AG04450 (cell line): ENCODE data around the gene TRPV3. TPM values are rescaled to one million over a fixed set of nuclear protein-coding genes. Genes with fewer than 3 reads are reported as not detected.

Experiments
- CTCF ChIA-PET: fragments of 300-600, 350-600 bp; formaldehyde crosslinking; extraction: SDS; loops from one replicate; lab custom pipeline; 2022; ENCODE audit warnings: antibody characterized with exemption, inconsistent platforms; lab: Charles Lee
- POLR2A ChIA-PET: fragments of 350-600 bp; formaldehyde crosslinking; extraction: SDS; loops from one replicate; lab custom pipeline; 2021; ENCODE audit warnings: antibody characterized with exemption, inconsistent platforms; lab: Yijun Ruan, JAX
- DNase-seq: peaks from one replicate; pipeline ENCODE4 v3.0.0-alpha.2; 2011; ENCODE audit warnings: low read depth, low spot score
- H3K27ac ChIP-seq: one replicate; pipeline ENCODE4 v1.5.1; 2012; ENCODE audit warnings: low read depth, low read length, control low read depth
- H3K27me3 ChIP-seq: one replicate; pipeline ENCODE4 v1.6.0; 2012; ENCODE audit warnings: low read length; ENCODE audit not compliant: control insufficient read depth, insufficient read depth
- H3K4me3 ChIP-seq: 2 replicates; pipeline ENCODE4 v1.5.1; 2011; ENCODE audit warnings: mild to moderate bottlenecking, low read depth, low read length, control low read depth
- H3K9me3 ChIP-seq: 2 replicates; pipeline ENCODE4 v1.5.1; 2012; ENCODE audit warnings: low read length; ENCODE audit not compliant: control insufficient read depth, insufficient read depth
- CTCF ChIP-seq: IDR thresholded peaks from 2 replicates; pipeline ENCODE4 v1.5.1; 2011; ENCODE audit warnings: low read depth, low read length, control low read depth, inconsistent platforms
- polyA plus RNA-seq: library from polyadenylated mRNA; depleted of rRNA; stranded (reverse); fragments of >200 nt; gene quantifications from 2 replicates; pipeline ENCODE4 v1.2.3, GENCODE V29; 2011

The TRPV3 gene
- polyA plus RNA-seq, 1 experiment = 0.24 TPM

- CTCF ChIA-PET = no interaction called here
- POLR2A ChIA-PET = no interaction called here
- peak; percentile 48 for DNase-seq
- no peak overlapping the region for H3K4me3 ChIP-seq
- no peaks in the 10 kb centered on the region; the same call in 1 of the 2 replicates for H3K9me3 ChIP-seq
- peak overlapping the region; percentile 31 for H3K27ac ChIP-seq
- no peaks in the 10 kb centered on the region for H3K27me3 ChIP-seq
- no peak for TF ChIP-seq CTCF
These were observed 36.6 kb upstream of the TRPV3 start for GRCh38 chr17:3594051-3594800.

- no peak overlapping the region for H3K27ac ChIP-seq
- CTCF ChIA-PET = no interaction called here
- no peaks in the 10 kb centered on the region for H3K27me3 ChIP-seq
- no peak for DNase-seq
- POLR2A ChIA-PET = no interaction called here
- H3K4me3 ChIP-seq = no peak overlapping the region
- TF ChIP-seq CTCF = no peak
- H3K9me3 ChIP-seq = no peaks in the 10 kb centered on the region; the same call in 1 of the 2 replicates
These were observed 35.8 kb upstream of the TRPV3 start for GRCh38 chr17:3593384-3593783.

- H3K27ac ChIP-seq = no peak overlapping the region
- CTCF ChIA-PET = no interaction called here
- H3K9me3 ChIP-seq = no peaks in the 10 kb centered on the region; the same call in 1 of the 2 replicates
- no peak for TF ChIP-seq CTCF
- no peak for DNase-seq
- H3K4me3 ChIP-seq = no peak overlapping the region
- H3K27me3 ChIP-seq = no peaks in the 10 kb centered on the region
- POLR2A ChIA-PET = no interaction called here
These were observed 34.7 kb upstream of the TRPV3 start for GRCh38 chr17:3592216-3592860.

GRCh38 chr17:3590768-3591167 is 33.2 kb upstream of the TRPV3 start:
- ChIA-PET POLR2A (no interaction called here), CTCF (no interaction called here)
- H3K27ac ChIP-seq = no peak overlapping the region
- no peak overlapping the region for H3K4me3 ChIP-seq
- no peaks in the 10 kb centered on the region for H3K27me3 ChIP-seq
- no peak for TF ChIP-seq CTCF
- no peaks in the 10 kb centered on the region; the same call in 1 of the 2 replicates for H3K9me3 ChIP-seq
- DNase-seq = no peak

GRCh38 chr17:3590231-3590630 is 32.6 kb upstream of the TRPV3 start:
- POLR2A ChIA-PET = no interaction called here

More at GRCh38 chr17:3590231-3590630, 32.6 kb upstream of the TRPV3 start:
- CTCF ChIA-PET = no interaction called here
- TF ChIP-seq CTCF = no peak
- no peak overlapping the region for H3K4me3 ChIP-seq
- DNase-seq = no peak
- no peaks in the 10 kb centered on the region; the same call in 1 of the 2 replicates for H3K9me3 ChIP-seq
- no peak overlapping the region for H3K27ac ChIP-seq
- H3K27me3 ChIP-seq = no peaks in the 10 kb centered on the region
